GM18511 (cell line): ENCODE data around the gene B4GALNT3.

ENCODE experiments used
- ATAC-seq: cut with Tn5 transposase; IDR thresholded peaks from one replicate; pipeline ENCODE4 v1.9.1; 2021; ENCODE audit warnings: mild to moderate bottlenecking, moderate library complexity; ENCODE audit not compliant: unreplicated experiment

The B4GALNT3 gene

GRCh38 chr12:590206-590750 is 130.5 kb downstream of the B4GALNT3 start:
- ATAC-seq = no peak

GRCh38 chr12:591167-592023 is 131.7 kb downstream of the B4GALNT3 start:
- ATAC-seq = no peak

GRCh38 chr12:592024-592505 is 132.3 kb downstream of the B4GALNT3 start:
- ATAC-seq = no peak

- ATAC-seq = no peak
These were observed 133.9 kb downstream of the B4GALNT3 start for GRCh38 chr12:593396-594270.

- no peak for ATAC-seq
These were observed 138.3 kb downstream of the B4GALNT3 start for GRCh38 chr12:597926-598568.

- ATAC-seq = no peak
These were observed 140.0 kb downstream of the B4GALNT3 start for GRCh38 chr12:599756-600155.

GRCh38 chr12:601976-602699 is 142.4 kb downstream of the B4GALNT3 start:
- no peak for ATAC-seq

GRCh38 chr12:602700-603068 is 142.9 kb downstream of the B4GALNT3 start:
- ATAC-seq = no peak

GRCh38 chr12:604956-605355 is 145.2 kb downstream of the B4GALNT3 start:
- ATAC-seq = no peak

GRCh38 chr12:607541-608001 is 147.8 kb downstream of the B4GALNT3 start:
- no peak for ATAC-seq

GRCh38 chr12:608413-608812 is 148.7 kb downstream of the B4GALNT3 start:
- no peak for ATAC-seq

- no peak for ATAC-seq
These were observed 149.2 kb downstream of the B4GALNT3 start for GRCh38 chr12:608921-609320.

GRCh38 chr12:611721-612120 is 152.0 kb downstream of the B4GALNT3 start:
- no peak for ATAC-seq

- ATAC-seq = no peak
These were observed 152.6 kb downstream of the B4GALNT3 start for GRCh38 chr12:612293-612692.

- ATAC-seq = no peak
These were observed 153.1 kb downstream of the B4GALNT3 start for GRCh38 chr12:612886-613285.
